Forelimb muscle (tissue), 1 donor: Measurements from ENCODE around the gene ALDH1A3. TPM values are rescaled to one million over a fixed set of nuclear protein-coding genes. Genes with fewer than 3 reads are reported as not detected.

Source experiments
- DNase-seq: peaks from one replicate; pipeline ENCODE4 v3.0.0-alpha.2; 2013; ENCODE audit warnings: low read depth
- polyA plus RNA-seq: library from polyadenylated mRNA; unstranded; fragments of 120-200 nt; gene quantifications from one replicate; pipeline ENCODE4 v1.2.1, GENCODE V29; 2013; ENCODE audit not compliant: insufficient read length

The ALDH1A3 gene
- polyA plus RNA-seq, 1 donor: 17.6 TPM

- no peak for DNase-seq
Observed at GRCh38 chr15:100925480-100925879, 45.8 kb downstream of the ALDH1A3 start.

DNA sequence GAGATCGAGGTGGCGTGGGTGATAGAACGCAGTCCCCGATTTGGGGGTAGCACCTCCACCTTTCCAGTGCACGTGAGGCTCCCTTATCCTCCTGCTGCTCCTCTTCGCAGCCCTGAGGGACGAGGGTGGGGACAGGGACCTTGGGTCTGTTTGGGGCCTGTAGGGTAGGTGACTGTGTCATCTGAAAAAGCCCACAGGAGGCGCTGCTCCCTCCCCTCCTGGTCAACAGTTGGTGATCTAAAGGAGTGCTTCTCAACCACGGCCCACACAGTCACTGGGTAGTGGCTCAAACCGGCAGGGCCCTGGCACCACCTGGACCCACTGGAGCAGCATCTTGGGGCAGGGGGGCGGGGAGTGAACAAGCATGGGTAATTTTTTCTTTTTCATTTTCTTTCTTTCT lies 46.6 kb downstream of the ALDH1A3 start:
- DNase-seq: no peak

DNA sequence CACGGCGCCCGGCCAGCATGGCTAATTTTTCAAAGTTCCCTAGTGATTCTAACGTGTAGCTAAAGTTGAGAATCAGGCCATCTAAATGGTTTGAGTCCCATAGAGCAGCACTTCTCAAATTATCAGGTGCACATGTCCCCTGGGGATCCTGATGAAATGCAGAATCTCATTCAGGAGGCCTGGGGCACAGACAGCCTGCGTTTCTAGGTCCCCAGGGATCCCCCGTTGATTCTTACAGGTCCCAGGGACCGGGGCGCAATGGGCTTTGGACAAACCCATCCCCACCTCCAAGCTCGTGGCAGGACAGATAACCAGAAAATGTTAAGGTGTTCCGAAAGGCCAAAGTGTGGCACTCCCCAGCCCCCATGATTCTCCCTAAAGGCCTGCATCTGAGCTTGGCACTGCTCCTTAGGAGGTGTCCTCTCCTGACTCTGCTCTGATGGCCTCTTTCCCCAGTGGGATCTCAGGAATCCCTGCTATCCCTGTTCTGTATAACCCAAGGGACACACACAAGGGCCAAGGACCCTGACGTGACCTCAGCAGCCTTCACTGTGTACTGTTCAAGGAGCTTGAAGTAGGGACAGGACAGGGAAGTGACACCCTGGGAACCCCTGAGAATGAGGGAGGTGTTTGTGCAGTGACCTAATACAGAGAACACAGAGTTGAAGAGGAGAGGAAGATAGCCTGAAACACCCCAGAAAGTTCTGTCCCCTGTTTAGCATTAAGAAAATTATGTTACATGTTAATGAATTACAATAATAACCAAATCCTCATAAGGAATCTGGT lies 47.5 kb downstream of the ALDH1A3 start:
- DNase-seq: no peak

- no peak for DNase-seq
Observed at GRCh38 chr15:100928632-100929280, 49.1 kb downstream of the ALDH1A3 start.

- DNase-seq: no peak
Observed at GRCh38 chr15:100929641-100930042, 50.0 kb downstream of the ALDH1A3 start.

GRCh38 chr15:100930306-100930848 lies 50.7 kb downstream of the ALDH1A3 start:
- no peak for DNase-seq

GRCh38 chr15:100931143-100931890 lies 51.7 kb downstream of the ALDH1A3 start:
- no peak for DNase-seq

DNA sequence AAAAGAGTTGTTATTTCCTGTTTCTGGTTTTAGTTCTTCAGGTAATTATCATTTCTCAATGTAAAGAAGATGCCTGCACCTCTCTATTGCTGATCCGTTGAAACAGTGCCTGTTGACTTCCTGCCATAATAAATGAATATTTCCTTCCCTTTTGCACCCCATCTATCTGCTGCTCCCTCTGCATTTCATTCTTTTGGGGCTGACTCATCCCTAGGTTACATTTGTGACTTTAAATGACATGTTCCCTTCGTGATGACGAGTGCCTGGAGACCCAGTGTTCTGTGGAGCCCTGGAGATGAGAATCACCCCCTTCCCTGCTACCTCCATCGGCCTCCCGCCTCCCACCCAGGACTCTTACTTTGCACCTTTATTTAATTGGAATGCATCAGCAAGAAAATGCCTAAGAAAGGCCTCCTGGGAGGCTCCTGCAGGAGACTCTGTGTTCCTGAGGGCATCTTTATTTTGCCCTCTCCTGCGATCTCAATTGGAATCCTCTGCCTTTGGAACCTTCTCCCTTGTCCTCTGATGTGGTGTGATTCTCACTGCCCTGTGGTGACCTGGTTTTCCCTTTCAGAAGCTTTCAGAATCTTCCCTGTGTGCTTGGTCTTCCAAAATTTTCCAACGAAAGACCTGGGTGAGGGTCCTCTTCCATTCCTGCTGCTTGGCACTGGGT lies 53.2 kb downstream of the ALDH1A3 start:
- DNase-seq: no peak

- no peak for DNase-seq
Observed at GRCh38 chr15:100934166-100934565, 54.5 kb downstream of the ALDH1A3 start.

GRCh38 chr15:100934726-100935125 lies 55.1 kb downstream of the ALDH1A3 start:
- DNase-seq: no peak

- DNase-seq: no peak
Observed at GRCh38 chr15:100937171-100937570, 57.5 kb downstream of the ALDH1A3 start.

GRCh38 chr15:100939791-100940190 lies 60.2 kb downstream of the ALDH1A3 start:
- DNase-seq: no peak

DNA sequence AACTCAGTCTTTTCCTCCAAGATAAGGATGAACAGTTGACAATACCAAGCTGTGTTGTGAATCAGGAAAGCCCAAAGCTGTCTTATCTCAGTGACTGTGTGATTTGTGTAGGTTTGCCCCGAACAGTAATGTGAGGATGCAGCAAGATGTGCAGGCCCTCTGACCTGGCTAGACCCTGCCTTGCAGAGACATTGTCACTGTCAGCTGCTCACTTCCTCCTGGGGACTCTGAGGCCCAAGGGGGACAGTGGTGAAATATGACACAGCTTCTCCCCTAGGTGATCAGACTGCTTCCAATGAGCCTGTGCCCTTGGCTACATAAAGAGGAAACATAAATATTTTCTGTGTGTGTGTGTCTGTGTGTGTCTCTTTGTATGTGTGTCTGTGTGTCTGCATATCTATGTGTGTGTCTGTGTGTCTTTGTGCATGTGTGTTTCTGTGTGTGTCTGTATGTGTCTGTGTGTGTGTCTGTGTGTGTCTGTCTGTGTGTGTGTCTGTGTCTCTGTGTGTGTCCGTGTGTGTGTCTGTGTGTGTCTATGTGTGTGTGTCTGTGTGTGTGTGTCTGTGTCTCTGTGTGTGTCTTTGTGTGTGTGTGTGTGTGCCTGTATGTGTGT lies 61.2 kb downstream of the ALDH1A3 start:
- DNase-seq: no peak

DNA sequence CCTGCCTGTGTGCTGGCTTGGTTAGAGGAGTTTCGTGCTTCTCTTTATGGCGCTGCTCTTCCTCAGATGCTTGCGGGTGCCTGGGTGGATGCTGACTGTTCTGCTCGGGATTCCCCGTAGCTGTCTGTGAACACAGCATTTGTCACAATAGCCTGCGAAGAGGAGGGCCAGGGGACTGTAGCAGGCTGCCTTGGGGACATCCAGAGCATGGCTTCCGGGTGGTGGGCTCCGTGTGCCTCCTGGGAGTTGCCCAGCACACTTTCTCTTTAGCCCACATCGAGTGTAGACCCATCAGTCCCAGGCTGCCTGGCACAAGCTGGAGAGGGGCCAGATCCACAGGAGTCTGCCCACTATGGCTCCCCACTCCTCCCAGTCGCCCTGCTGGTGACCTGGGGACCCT lies 61.9 kb downstream of the ALDH1A3 start:
- no peak for DNase-seq

- no peak for DNase-seq
Observed at GRCh38 chr15:100942656-100943425, 63.2 kb downstream of the ALDH1A3 start.

- no peak for DNase-seq
Observed at GRCh38 chr15:100944244-100944895, 64.7 kb downstream of the ALDH1A3 start.

GRCh38 chr15:100944986-100945385 lies 65.4 kb downstream of the ALDH1A3 start:
- DNase-seq: no peak

- no peak for DNase-seq
Observed at GRCh38 chr15:100947760-100948429, 68.3 kb downstream of the ALDH1A3 start.

DNA sequence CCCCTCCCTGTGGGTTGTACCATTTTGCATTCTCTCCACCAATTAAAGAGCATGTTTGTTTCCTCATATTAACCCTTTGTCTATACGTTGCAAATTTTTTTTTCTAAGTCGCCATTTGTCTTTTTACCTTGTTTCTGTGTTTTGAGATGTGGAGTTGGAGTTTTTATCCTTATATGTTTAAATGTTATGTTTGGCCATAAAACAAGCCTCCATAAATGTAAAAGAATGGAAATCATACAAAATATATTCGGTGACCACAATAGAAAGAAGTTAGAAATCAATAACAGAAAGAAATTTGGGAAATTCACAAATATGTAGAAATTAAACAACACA lies 68.8 kb downstream of the ALDH1A3 start:
- no peak for DNase-seq

DNA sequence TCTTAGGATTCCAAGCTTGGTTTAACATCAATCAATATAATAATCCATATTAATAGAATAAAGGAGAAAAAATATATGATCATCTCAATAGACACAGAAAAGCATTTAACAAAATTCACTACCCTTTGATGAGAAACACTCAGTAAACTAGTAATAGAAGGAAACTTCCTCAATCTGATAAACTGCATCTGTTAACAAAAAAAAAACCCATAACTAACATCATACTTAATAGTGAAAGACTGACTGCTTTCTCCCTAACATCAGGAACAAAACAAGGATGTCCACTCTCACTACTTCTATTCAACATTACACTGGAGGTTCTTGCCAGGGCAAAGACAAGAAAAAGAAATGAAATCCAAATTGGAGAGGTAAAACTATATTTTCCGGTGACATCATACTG lies 70.1 kb downstream of the ALDH1A3 start:
- DNase-seq: no peak
